Stimulated activated CD4-positive, alpha-beta T cell treated with anti-CD3 and anti-CD28 coated beads, Interleukin-4, amount 100 ng/mL, for 4 hours (primary cell): ENCODE results near the gene PSMB5.
"Not testable (repeated sequence)": the region's sequence is repeated elsewhere in the genome, so short reads cannot be mapped to it uniquely, and the experiment has no call there.

ENCODE experiments used
- DNase-seq, 2 experiments: peaks; one replicate each; pipeline ENCODE4 v3.0.0-alpha.2; 2020

PSMB5 gene

DNA sequence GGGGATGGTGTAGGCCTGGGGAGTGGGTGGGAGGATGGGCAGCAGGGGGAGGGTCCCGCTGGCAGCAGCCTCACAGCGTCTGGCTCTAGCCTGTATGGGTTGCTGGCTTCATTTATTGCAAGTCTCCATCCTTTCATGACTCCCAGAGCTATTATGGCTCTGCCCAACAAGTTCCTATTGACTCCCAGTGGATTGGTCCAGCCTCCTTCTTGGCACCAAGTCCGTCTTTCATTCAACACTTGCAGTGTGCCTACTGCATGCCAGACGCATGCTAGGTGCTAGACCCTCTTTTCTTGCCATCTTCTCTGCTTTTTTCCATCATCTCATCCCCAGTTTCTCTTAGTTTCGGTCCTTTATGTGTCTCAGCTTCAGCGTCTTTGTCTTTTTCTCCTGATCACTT, 8.4 kb upstream of the PSMB5 start:
- DNase-seq: no peak

GRCh38 chr14:23042162-23042965, 7.7 kb upstream of the PSMB5 start, which contains the start of gene PSMB11:
Gene PSMB11, plus strand, starts transcription at chr14:23042212. Its CDS starts 14 bp downstream, at chr14:23042226.
- no peak for DNase-seq

- DNase-seq: no peak
Measured at GRCh38 chr14:23041729-23042128, 7.0 kb upstream of the PSMB5 start.

- DNase-seq: no peak
Measured at GRCh38 chr14:23040100-23040499, 5.4 kb upstream of the PSMB5 start.

GRCh38 chr14:23035303-23036144, 824 bp upstream of the PSMB5 start:
- DNase-seq: no peak

- no peak for DNase-seq
Measured at GRCh38 chr14:23033801-23034497, 751 bp downstream of the PSMB5 start.

DNA sequence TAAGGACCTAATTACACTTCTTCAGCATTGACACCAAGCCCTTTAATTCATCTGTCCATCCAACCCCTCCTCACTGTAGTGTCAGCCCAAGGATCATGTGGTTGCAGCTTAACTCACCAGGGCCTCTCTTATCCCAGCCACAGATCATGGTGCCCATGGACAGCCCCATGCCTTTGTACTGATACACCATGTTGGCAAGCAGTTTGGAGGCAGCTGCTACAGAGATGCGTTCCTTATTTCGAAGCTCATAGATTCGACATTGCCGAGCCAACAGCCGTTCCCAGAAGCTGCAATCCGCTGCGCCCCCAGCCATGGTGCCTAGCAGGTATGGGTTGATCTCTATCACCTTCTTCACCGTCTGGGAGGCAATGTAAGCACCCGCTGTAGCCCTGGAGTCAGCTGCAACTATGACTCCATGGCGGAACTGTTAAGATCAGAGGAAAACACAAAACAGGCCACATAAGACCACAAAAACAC, 1.4 kb downstream of the PSMB5 start:
- no peak for DNase-seq

GRCh38 chr14:23030936-23031335, 3.8 kb downstream of the PSMB5 start:
- no peak for DNase-seq

DNA sequence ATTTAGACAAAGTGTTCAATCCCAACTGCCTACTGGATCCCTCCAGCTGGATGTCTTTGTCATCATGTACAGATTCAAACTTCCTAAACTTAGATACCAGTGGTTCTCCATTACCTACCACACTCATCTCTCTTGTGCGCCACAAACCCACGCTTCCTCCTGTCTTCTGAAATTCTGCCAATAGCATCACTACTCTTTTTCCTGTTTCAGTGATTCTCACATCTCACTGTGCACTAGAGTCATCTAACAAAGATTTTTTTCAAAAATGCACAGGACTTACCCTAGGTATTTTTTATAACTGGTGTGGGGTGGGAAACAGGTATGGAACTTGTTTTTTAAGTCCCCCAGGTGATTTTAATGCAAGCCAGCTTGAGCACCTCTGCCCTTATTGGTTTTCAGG, 5.9 kb downstream of the PSMB5 start:
- DNase-seq: peak in 1 of 2 experiments; percentile 30

GRCh38 chr14:23025151-23025814, 9.4 kb downstream of the PSMB5 start:
- DNase-seq: no peak

DNA sequence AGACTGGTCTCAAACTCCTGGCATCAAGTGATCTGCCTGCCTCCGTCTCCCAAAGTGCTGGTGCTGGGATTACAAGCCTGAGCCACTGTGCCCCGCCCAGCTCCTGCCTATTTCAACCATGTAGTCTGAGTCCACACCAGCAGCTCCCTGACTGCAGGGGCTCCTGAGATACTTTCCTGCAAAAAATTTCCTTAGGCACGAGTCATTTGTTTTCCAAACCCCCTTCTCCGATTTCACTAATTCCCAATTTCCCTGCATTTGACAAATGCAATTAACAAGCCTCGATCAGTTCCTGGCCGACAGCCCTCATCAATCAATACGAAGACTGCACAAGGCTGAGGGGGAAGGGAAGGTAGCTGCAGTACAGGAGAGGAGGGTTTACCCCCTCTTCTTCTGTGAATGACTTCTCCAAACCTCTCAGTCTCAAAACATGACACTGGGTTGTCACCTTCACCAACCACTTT, 10.1 kb downstream of the PSMB5 start:
- DNase-seq: no peak

DNA sequence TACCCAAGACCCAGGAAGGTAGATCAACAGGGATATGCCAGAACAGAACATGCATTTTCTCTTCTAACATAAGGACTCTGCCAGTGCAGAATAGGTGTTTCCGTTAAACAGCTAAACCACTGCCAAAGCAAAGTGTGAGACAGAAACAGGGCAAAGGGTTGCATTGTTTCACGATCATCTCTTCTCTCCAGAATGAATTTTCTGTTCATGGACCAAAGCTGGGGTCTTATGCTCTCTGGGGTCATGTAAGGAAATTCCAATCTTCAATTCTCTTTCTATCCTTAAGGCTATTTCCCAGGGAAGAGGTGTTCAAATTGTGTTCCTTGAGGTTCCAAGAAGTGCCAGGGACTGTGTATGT, 10.9 kb downstream of the PSMB5 start:
- no peak for DNase-seq

DNA sequence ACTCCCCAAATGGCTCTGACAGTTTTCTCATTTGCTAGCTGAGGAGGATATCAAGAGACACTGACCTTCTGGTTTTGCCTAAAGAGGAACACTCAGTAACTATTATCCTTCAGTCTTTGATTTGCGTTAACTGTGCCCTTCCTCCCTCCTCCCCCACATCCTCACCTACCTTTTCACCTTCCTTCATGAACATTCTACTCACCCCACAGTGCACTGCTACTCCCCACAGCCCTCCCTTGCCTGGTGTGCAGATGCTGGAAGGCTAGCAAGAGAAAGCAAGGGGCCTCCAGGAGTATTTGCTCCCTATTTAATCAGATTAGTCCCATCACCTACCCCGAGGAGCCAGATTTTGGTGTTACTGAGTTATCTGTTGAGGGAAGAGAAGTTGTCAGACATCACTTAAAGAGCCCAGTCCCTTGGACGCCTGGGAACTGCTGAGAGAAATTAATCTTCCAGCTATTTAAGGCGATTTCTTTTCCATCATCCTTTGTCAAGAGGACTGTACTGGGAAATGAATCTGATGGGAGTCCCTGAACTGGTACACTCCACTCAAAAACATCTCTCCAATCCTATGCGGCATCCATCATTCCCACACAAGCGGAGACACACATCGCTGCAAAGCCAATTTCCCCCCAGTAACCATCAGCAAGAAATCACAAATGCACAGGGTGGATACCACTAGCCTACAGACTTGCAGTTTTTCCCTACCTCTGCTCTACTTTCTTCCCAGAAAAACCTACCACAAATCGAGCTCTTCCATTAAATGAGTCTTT, 11.5 kb downstream of the PSMB5 start:
- no peak for DNase-seq

- no peak for DNase-seq
Measured at GRCh38 chr14:23021889-23022442, 12.7 kb downstream of the PSMB5 start.

DNA sequence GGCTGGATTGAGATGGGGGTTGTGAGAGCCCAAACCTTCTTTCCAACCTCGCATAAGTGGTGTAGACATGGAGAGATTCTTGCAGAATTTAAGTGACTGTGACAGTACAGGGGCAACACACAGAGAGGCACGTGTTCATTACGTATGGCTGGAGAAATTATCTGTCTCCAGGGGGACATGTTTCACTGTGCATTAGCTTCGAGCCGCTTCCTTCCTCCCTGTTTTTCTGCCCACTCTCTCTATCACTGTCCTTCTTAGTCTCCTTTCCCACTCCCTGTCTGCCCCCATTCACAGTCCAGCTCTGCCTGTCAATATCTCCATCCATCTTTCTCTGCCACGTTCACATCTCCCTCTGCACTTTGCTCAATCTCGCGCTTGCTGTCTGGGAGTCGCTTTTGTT, 13.3 kb downstream of the PSMB5 start:
- no peak for DNase-seq

GRCh38 chr14:23020143-23021128, 14.3 kb downstream of the PSMB5 start:
- DNase-seq: no peak

DNA sequence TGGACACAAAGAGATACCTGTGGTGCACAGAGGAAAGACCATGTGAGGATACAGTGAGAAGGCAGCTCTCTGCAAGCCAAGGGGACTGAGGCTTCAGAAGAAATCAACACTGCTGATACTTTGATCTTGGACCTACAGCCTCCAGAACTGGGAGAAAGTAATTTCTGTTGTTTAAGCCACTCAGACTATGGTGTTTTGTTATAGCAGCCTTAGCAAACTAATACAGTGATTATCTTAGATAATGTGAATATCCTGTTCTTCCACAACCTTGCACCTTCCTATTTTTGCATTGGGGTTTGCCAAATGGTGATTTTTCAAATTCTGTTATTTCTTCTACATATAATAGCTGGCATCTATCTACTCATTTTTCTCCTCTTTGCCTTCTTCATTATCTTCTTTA, 16.6 kb downstream of the PSMB5 start:
- DNase-seq: no peak

DNA sequence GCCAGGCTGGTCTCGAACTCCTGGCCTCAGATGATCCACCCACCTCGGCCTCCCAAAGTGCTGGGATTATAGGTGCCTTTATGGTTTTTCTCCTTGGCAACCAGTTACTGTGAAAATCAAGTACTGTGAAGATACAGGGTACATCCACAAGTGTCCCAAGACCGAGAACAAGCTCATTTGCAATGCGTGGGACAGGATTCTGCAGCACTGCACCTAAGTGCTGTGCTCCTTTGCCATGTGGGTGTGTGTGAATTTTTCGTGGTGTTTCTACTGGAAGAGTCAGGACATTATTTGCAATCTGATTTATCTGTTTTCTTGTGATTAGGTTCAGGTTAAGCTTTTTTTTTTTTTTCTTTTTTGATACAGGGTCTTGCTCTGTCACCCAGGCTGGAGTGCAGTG, 17.6 kb downstream of the PSMB5 start:
- no peak for DNase-seq

DNA sequence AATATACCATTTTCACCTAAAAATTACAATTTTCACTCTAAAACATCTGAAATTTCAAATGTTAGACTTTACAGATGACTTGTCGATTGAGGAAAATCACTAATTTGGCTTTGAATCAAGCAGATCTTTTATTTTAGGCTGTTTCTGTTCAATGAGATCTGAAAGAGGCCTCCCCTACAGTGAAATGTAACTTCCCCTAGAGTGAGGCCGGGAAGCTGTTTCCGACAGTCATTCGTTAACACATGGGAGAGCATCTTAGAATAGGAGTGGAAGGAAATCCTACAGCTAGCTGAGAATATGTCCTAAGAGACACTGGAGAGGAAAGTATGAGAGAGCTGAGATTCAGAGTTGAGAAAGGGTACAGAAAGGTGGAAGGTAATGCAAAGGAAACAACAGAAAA, 19.1 kb downstream of the PSMB5 start:
- DNase-seq: no peak

DNA sequence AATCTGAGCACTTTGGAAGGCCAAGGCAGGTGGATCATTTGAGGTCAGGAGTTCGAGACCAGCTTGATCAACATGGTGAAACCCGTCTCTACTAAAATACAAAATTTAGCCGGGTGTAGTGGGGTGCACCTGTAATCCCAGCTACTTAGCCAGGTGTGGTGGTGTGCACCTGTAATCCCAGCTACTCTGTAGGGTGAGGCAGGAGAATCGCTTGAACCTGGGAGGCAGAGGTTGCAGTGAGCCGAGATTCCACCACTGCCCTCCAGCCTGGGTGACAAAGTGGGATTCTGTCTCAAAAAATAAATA, 21.0 kb downstream of the PSMB5 start:
- not testable (repeated sequence) for DNase-seq
